Endothelial cell of umbilical vein (primary cell): ENCODE measurements around the gene DNAJC21.

ENCODE experiments used
- CTCF ChIP-seq, 2 donors: IDR thresholded peaks; 1 replicate in 1 of 2; 2 replicates in 1 of 2; pipeline ENCODE4 v1.5.1; 2011; ENCODE audit warnings: low read length in 2 of 2, mild to moderate bottlenecking in 2 of 2, moderate library complexity in 2 of 2, control low read depth in 1 of 2, inconsistent platforms in 1 of 2, low read depth in 1 of 2; ENCODE audit not compliant: insufficient read depth in 1 of 2; ENCODE audit errors: extremely low read depth in 1 of 2
- EZH2 ChIP-seq: IDR thresholded peaks from 2 replicates; pipeline ENCODE4 v1.6.1; 2012; ENCODE audit warnings: borderline replicate concordance, low read depth, mild to moderate bottlenecking, moderate library complexity, low read length, inconsistent platforms; ENCODE audit not compliant: severe bottlenecking
- JUN ChIP-seq: IDR thresholded peaks from 2 replicates; pipeline ENCODE4 v1.6.1; 2011; ENCODE audit warnings: borderline replicate concordance, low read depth; ENCODE audit not compliant: insufficient read length, insufficient read depth
- MYC ChIP-seq: IDR thresholded peaks from one replicate; pipeline ENCODE4 v1.6.1; 2011; ENCODE audit warnings: mild to moderate bottlenecking, low read depth, low read length
- POLR2A ChIP-seq: IDR thresholded peaks from 2 replicates; pipeline ENCODE4 v1.6.1; 2012; ENCODE audit warnings: low read depth, mild to moderate bottlenecking, control low read depth, low read length
- POLR2AphosphoS5 ChIP-seq: IDR thresholded peaks from 2 replicates; pipeline ENCODE4 v1.6.1; 2012; ENCODE audit warnings: low read depth, mild to moderate bottlenecking, control low read depth, low read length, moderate library complexity; ENCODE audit not compliant: insufficient read depth

GRCh38 chr5:34905564-34905963 is 23.8 kb upstream of the DNAJC21 start:
- TF ChIP-seq CTCF (IDR thresholded peaks at IDR 0.05; ENCODE audit: extremely low read depth in 1 of 2, insufficient read depth in 1 of 2, low read depth in 1 of 2, low read length in 2 of 2), result peak; percentile 22 to 34
- TF ChIP-seq POLR2AphosphoS5, result no peak
- TF ChIP-seq JUN, result no peak
- TF ChIP-seq EZH2, result no peak
- no peak for TF ChIP-seq POLR2A
- no peak for TF ChIP-seq MYC
